Keratinocyte (primary cell): Measurements from ENCODE around the gene FARP1. TPM values are rescaled to one million over a fixed set of nuclear protein-coding genes. Genes with fewer than 3 reads are reported as not detected.

Source experiments
- DNase-seq: peaks from one replicate; pipeline ENCODE4 v3.0.0-alpha.2; 2011; ENCODE audit warnings: low read depth, missing footprints, low spot score
- FAIRE-seq: peaks from 2 replicates; lab custom pipeline; 2011; peaks lifted over from hg19 to GRCh38; lab: Jason Lieb, UNC
- H2AFZ ChIP-seq: 2 replicates; pipeline ENCODE4 v1.6.0; 2012; ENCODE audit warnings: low read length, control low read depth, inconsistent platforms; ENCODE audit not compliant: control insufficient read depth
- H3K27ac ChIP-seq: 2 replicates; pipeline ENCODE4 v1.5.1; 2011; ENCODE audit warnings: low read length; ENCODE audit not compliant: control insufficient read depth, insufficient read depth
- H3K27me3 ChIP-seq: 3 replicates; pipeline ENCODE4 v1.6.0; 2011; ENCODE audit warnings: low read length; ENCODE audit not compliant: control insufficient read depth, insufficient read depth; ENCODE audit errors: extremely low read depth
- H3K36me3 ChIP-seq, 2 experiments: 2 replicates in 1 of 2; 3 replicates in 1 of 2; pipeline ENCODE4 v1.5.1; 2011; ENCODE audit warnings: low read length in 2 of 2, mild to moderate bottlenecking in 1 of 2; ENCODE audit not compliant: control insufficient read depth in 2 of 2, insufficient read depth in 2 of 2; ENCODE audit errors: extremely low read depth in 1 of 2
- H3K4me1 ChIP-seq: 3 replicates; pipeline ENCODE4 v1.5.1; 2011; ENCODE audit warnings: low read length; ENCODE audit not compliant: control insufficient read depth, insufficient read depth; ENCODE audit errors: extremely low read depth
- H3K4me2 ChIP-seq: 3 replicates; pipeline ENCODE4 v1.6.0; 2011; ENCODE audit warnings: low read depth, low read length; ENCODE audit not compliant: control insufficient read depth, insufficient read depth; ENCODE audit errors: extremely low read depth
- H3K4me3 ChIP-seq, 3 experiments: fragments of 200-600 bp in 1 of 3; sonication (generic) in 1 of 3; 2 replicates in 2 of 3; 3 replicates in 1 of 3; pipeline ENCODE4 v1.5.1; 2011 to 2016; ENCODE audit warnings: low read length in 3 of 3, mild to moderate bottlenecking in 3 of 3, control low read depth in 2 of 3, inconsistent platforms in 1 of 3, low read depth in 1 of 3, mixed read lengths in 1 of 3, mixed run types in 1 of 3, moderate library complexity in 1 of 3; ENCODE audit not compliant: control insufficient read depth in 2 of 3, insufficient read depth in 2 of 3; ENCODE audit errors: extremely low read depth in 1 of 3
- H3K79me2 ChIP-seq: 2 replicates; pipeline ENCODE4 v1.6.0; 2012; ENCODE audit warnings: low read length; ENCODE audit not compliant: control insufficient read depth, insufficient read depth
- H3K9ac ChIP-seq: 3 replicates; pipeline ENCODE4 v1.6.0; 2011; ENCODE audit warnings: low read length; ENCODE audit not compliant: control insufficient read depth, insufficient read depth; ENCODE audit errors: extremely low read depth
- H3K9me1 ChIP-seq: 3 replicates; pipeline ENCODE4 v1.6.0; 2011; ENCODE audit warnings: low read length; ENCODE audit not compliant: control insufficient read depth, insufficient read depth; ENCODE audit errors: extremely low read depth
- H3K9me3 ChIP-seq: 2 replicates; pipeline ENCODE4 v1.5.1; 2012; ENCODE audit warnings: low read depth, low read length; ENCODE audit not compliant: control insufficient read depth
- H4K20me1 ChIP-seq: 3 replicates; pipeline ENCODE4 v1.6.0; 2011; ENCODE audit warnings: low read length; ENCODE audit not compliant: control insufficient read depth, insufficient read depth; ENCODE audit errors: extremely low read depth
- EZH2 ChIP-seq: IDR thresholded peaks from one replicate; pipeline ENCODE4 v1.6.1; 2012; ENCODE audit warnings: inconsistent platforms, mild to moderate bottlenecking, low read length, moderate library complexity
- dilution Hi-C: fragments of 300-500 bp; cut with MboI; formaldehyde crosslinking; loops from one replicate; pipeline ENCODE4 v1.7.0; 2020; ENCODE audit warnings: low sequenced_read_pairs; ENCODE audit not compliant: extremely low pct_ligation_motif_present
- polyA plus RNA-seq, 5 experiments: library from polyadenylated mRNA; depleted of rRNA in 3 of 5; stranded (reverse) in 3 of 5; stranded (forward) in 1 of 5; unstranded in 1 of 5; fragments of >200 nt; gene quantifications; 1 replicate in 1 of 5; 2 replicates in 3 of 5; 3 replicates in 1 of 5; pipeline versions ENCODE4 v1.2.1 to v1.2.3, GENCODE V29; 2011 to 2012; ENCODE audit warnings: missing spikeins in 2 of 5, low read depth in 1 of 5, low replicate concordance in 1 of 5
- TF ChIP-seq, protein P1 (sequence below), 3 experiments: IDR thresholded peaks in 1 of 3; conservative IDR thresholded peaks in 1 of 3; optimal IDR thresholded peaks in 1 of 3; 2 replicates in 2 of 3; 3 replicates in 1 of 3; pipeline versions ENCODE3 to v1.5.1; 2011; ENCODE audit warnings: low read length in 3 of 3, mild to moderate bottlenecking in 3 of 3, moderate library complexity in 2 of 3, control low read depth in 1 of 3, inconsistent platforms in 1 of 3; ENCODE audit not compliant: insufficient read depth in 2 of 3; ENCODE audit errors: extremely low read depth in 1 of 3

The FARP1 gene
- polyA plus RNA-seq, 1 donor (not counting 4 experiments of a cell fraction or from before 2014, with no cell fraction given) = 10.3 TPM

DNA sequence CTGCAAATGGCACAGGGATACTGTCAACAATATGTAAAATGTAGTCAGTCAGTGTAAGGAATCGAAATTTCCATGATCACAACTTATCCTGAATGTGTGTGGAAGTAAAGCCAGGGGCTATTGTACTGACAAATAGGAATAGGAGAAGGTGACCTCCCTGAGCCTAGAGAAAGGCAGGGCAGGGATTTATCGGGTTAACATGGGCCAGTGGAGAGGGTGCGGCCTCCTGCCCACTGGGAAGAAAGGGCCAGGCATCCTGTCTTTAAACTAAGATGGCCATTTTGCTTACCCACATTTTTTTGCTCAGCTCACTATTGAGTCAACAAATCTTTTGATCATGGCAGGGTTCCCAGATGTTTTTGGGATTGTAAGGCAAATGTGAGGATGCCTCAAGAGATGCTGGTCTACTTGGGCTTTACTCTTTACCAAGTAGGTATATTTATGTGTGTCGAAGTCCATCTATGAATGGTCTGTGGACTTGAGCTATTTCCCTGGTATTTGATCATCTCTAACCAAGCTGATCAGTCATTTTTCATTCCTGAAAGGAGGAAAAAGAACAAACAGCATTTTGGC, 150.8 kb downstream of the FARP1 start:
- no peaks in the 10 kb centered on the region for H3K27me3 ChIP-seq
- H3K4me1 ChIP-seq = no peaks in the 10 kb centered on the region
- H3K36me3 ChIP-seq = no peaks in the 10 kb centered on the region
- H2AFZ ChIP-seq = no peak overlapping the region
- H3K4me2 ChIP-seq = no peak overlapping the region
- dilution Hi-C loops = no loop called here
- H4K20me1 ChIP-seq = no peaks in the 10 kb centered on the region
- no peak overlapping the region for H3K4me3 ChIP-seq
- no peaks in the 10 kb centered on the region for H3K9me1 ChIP-seq
- H3K9me3 ChIP-seq = no peaks in the 10 kb centered on the region
- no peak overlapping the region for H3K27ac ChIP-seq
- FAIRE-seq = no peak
- no peak for DNase-seq
- no peak overlapping the region for H3K9ac ChIP-seq
- no peaks in the 10 kb centered on the region for H3K79me2 ChIP-seq
- no peak for TF ChIP-seq EZH2
- TF ChIP-seq, protein P1, sequence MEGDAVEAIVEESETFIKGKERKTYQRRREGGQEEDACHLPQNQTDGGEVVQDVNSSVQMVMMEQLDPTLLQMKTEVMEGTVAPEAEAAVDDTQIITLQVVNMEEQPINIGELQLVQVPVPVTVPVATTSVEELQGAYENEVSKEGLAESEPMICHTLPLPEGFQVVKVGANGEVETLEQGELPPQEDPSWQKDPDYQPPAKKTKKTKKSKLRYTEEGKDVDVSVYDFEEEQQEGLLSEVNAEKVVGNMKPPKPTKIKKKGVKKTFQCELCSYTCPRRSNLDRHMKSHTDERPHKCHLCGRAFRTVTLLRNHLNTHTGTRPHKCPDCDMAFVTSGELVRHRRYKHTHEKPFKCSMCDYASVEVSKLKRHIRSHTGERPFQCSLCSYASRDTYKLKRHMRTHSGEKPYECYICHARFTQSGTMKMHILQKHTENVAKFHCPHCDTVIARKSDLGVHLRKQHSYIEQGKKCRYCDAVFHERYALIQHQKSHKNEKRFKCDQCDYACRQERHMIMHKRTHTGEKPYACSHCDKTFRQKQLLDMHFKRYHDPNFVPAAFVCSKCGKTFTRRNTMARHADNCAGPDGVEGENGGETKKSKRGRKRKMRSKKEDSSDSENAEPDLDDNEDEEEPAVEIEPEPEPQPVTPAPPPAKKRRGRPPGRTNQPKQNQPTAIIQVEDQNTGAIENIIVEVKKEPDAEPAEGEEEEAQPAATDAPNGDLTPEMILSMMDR (optimal IDR thresholded peaks at IDR 0.05 in 1 of 3, IDR thresholded peaks at IDR 0.05 in 1 of 3, conservative IDR thresholded peaks at IDR 0.05 in 1 of 3; ENCODE audit: extremely low read depth in 1 of 3, insufficient read depth in 2 of 3, low read length in 3 of 3) = no peak

DNA sequence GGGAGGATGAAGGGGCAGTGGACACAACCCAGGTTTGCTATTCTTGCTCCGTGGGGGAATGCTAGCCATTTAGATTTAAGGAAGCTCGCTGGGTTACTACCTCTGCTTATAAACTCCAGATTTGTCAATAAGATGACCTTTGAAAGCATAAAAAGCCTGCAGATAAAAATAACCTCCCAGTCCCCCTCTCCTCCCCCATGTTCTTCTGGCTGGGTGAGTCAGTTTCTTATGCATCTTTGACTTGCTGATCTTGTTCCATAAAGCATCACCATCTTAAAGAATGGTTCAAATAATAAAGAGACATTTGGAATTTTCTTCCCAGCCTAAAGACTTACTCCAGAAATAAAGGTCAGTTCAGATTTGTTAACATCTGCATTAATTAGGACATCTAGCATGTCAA, 152.5 kb downstream of the FARP1 start:
- no peak overlapping the region for H2AFZ ChIP-seq
- dilution Hi-C loops = no loop called here
- H3K27ac ChIP-seq = no peak overlapping the region
- H3K27me3 ChIP-seq = no peaks in the 10 kb centered on the region
- H3K9me3 ChIP-seq = no peaks in the 10 kb centered on the region
- no peak overlapping the region for H3K4me2 ChIP-seq
- no peaks in the 10 kb centered on the region for H4K20me1 ChIP-seq
- TF ChIP-seq EZH2 = no peak
- TF ChIP-seq, protein P1 (optimal IDR thresholded peaks at IDR 0.05 in 1 of 3, IDR thresholded peaks at IDR 0.05 in 1 of 3, conservative IDR thresholded peaks at IDR 0.05 in 1 of 3; ENCODE audit: extremely low read depth in 1 of 3, insufficient read depth in 2 of 3, low read length in 3 of 3) = no peak
- no peak for FAIRE-seq
- no peaks in the 10 kb centered on the region for H3K79me2 ChIP-seq
- no peaks in the 10 kb centered on the region for H3K9me1 ChIP-seq
- no peak for DNase-seq
- H3K9ac ChIP-seq = no peak overlapping the region
- no peak overlapping the region for H3K4me3 ChIP-seq
- no peaks in the 10 kb centered on the region for H3K4me1 ChIP-seq
- no peaks in the 10 kb centered on the region for H3K36me3 ChIP-seq
